HUDEP-2 (cell line): ENCODE results near the gene ITGB1.
"Not testable (repeated sequence)": the region's sequence is repeated elsewhere in the genome, so short reads cannot be mapped to it uniquely, and the experiment has no call there.

ENCODE experiments used
- DNase-seq, 76 experiments: peaks; one replicate each; lab custom pipeline; 2025; ENCODE audit not compliant: unreplicated experiment in 76 of 76; lab: John Stamatoyannopoulos, UW

ITGB1 gene

GRCh38 chr10:32940321-32941301 is 17.4 kb downstream of the ITGB1 start:
- DNase-seq, result no peak

GRCh38 chr10:32939296-32940111 is 18.5 kb downstream of the ITGB1 start:
- DNase-seq, result no peak

- peak in 10 of 76 experiments; percentile 10 to 39 (median 27) for DNase-seq
Measured at GRCh38 chr10:32938554-32939061, 19.4 kb downstream of the ITGB1 start.

GRCh38 chr10:32937911-32938424 is 20.1 kb downstream of the ITGB1 start:
- DNase-seq, result no peak

- no peak for DNase-seq
Measured at GRCh38 chr10:32932225-32932729, 25.8 kb downstream of the ITGB1 start.

GRCh38 chr10:32931593-32931992 is 26.4 kb downstream of the ITGB1 start:
- DNase-seq, result no peak

- DNase-seq, result no peak
Measured at GRCh38 chr10:32930036-32930435, 28.0 kb downstream of the ITGB1 start.

GRCh38 chr10:32929634-32930033 is 28.4 kb downstream of the ITGB1 start:
- DNase-seq, result no peak

- DNase-seq, result peak in 4 of 76 experiments; percentile 3 to 30 (median 14)
Measured at GRCh38 chr10:32927750-32928149, 30.3 kb downstream of the ITGB1 start.

GRCh38 chr10:32923849-32924248 is 34.2 kb downstream of the ITGB1 start:
- peak in 57 of 76 experiments; percentile 7 to 85 (median 37) for DNase-seq

- DNase-seq, result no peak
Measured at GRCh38 chr10:32923134-32923533, 34.9 kb downstream of the ITGB1 start.

GRCh38 chr10:32922170-32922569 is 35.9 kb downstream of the ITGB1 start:
- DNase-seq, result peak in 32 of 76 experiments; percentile 11 to 84 (median 54)

GRCh38 chr10:32917817-32918216 is 40.2 kb downstream of the ITGB1 start:
- DNase-seq, result not testable (repeated sequence)

GRCh38 chr10:32911285-32912016 is 46.6 kb downstream of the ITGB1 start:
- no peak for DNase-seq

- not testable (repeated sequence) for DNase-seq
Measured at GRCh38 chr10:32909970-32910369, 48.1 kb downstream of the ITGB1 start.

- no peak for DNase-seq
Measured at GRCh38 chr10:32909456-32909855, 48.6 kb downstream of the ITGB1 start.

- no peak for DNase-seq
Measured at GRCh38 chr10:32906595-32906994, 51.4 kb downstream of the ITGB1 start.

GRCh38 chr10:32905466-32905865 is 52.6 kb downstream of the ITGB1 start:
- no peak for DNase-seq

GRCh38 chr10:32901815-32902214 is 56.2 kb downstream of the ITGB1 start:
- DNase-seq, result no peak
